Activated CD4-positive, alpha-beta T cell treated with anti-CD3 and anti-CD28 coated beads, Interleukin-2, amount 50 U/mL, for 4 hours (primary cell): ENCODE measurements around the gene TMOD2.
"Not testable (repeated sequence)": the region's sequence is repeated elsewhere in the genome, so short reads cannot be mapped to it uniquely, and the experiment has no call there.

Experiments used
- DNase-seq, 2 experiments: peaks; one replicate each; pipeline ENCODE4 v3.0.0-alpha.2; 2020

The TMOD2 gene

DNA sequence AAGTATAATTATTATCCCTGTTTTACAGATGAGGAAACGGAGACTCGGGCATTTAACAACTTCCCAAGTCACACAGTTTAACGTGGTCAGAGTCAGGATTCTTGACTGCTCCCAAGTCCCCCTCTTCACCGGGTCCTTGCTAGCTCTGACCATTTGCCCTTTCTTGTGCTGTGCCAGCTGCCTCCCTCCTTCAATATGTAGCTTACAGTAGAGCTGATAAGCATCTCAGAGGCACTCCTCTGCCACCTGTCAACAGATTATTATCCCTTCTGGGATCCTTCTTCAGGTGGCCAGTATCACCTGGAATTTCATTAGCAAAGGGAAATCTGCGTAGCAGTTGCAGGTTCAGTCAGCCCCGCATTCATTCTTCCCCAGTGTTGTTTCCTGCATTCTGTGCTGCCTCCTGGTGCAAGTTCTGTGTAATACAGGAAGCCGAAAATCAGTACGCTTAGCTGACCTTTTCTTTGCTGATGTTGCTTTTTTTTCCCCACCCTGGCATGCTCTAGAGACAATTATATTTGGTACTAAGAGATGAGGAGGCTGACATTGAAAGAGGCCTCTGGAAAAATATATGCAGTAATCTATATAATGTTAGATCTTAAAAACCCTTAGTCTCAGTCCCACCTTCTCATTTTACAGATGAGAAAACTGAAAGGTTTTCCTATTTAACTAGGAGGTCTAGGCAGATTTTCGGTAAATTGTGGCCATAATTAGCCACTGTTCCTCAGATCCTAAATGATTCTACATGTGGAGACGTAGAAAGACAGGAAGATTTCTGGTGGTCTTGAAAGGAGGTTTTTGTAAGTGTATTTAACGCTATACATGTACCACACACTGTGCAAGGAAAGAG lies 24.8 kb downstream of the TMOD2 start:
- peak; percentile 43 to 44 for DNase-seq

DNA sequence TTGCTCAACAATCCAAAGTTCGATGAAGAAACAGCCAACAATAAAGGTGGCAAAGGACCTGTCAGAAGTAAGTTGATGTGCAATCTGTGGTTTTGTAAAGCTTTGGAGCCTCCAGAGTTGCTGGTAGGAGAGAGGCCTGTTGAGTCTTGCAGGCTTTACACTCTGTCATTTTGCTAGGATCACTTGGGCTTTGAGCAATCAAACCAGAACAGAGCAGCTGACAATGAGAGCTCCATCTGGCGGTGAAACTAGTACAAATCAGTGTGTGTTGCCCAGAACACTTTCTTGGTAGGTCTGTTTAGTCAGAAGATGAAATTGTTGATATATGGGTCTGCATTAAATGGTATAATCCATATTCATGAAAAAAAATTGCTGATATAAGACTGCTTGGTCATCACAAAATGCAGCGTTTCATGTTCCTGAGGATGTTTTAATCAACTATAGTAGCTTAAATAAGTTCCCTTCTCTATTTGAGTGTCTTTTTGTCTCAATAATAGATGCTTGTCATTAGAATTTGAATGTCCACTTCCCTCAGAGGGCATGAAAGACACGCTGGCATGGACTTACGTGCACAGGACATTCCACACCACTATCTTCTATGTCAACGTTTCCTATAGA lies 25.7 kb downstream of the TMOD2 start:
- DNase-seq: peak; percentile 48 to 57

DNA sequence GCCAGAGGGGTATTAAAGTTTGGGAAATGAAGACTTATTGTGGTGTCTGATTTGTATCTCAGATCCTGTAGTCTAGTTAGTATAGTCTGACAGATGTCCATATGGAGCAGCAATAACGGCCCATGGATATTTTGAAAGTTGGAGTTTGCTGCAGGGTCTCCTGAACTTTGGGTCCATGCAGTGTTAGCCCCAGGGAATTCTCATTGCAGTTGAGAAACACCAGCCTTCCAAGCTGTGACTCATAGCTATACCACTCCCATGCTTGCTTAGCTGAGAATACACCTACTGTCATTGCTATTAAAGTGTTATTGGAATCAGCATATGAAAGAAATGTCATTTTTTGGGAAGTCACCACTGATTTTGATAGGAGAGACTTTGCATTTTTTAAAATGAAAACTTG lies 29.2 kb downstream of the TMOD2 start:
- no peak for DNase-seq

DNA sequence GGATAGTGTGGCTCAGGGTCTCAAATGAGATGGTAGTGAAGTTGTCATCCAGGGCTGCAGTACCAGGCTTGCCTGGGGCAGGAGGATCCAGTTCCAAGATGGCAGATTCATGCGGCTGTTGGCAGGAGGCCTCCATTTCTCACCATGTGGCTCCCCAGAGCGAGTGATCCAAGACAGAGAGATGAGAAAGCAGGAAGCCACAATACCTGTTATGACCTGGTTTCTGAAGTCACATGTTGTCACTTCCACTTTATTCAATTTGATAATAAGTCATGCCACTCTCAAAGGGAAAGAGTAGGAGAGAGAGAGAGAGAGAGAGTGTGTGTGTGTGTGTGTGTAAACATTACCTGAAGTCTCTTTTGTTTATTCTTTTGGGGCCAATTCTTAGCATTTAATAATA lies 30.1 kb downstream of the TMOD2 start:
- no peak for DNase-seq

DNA sequence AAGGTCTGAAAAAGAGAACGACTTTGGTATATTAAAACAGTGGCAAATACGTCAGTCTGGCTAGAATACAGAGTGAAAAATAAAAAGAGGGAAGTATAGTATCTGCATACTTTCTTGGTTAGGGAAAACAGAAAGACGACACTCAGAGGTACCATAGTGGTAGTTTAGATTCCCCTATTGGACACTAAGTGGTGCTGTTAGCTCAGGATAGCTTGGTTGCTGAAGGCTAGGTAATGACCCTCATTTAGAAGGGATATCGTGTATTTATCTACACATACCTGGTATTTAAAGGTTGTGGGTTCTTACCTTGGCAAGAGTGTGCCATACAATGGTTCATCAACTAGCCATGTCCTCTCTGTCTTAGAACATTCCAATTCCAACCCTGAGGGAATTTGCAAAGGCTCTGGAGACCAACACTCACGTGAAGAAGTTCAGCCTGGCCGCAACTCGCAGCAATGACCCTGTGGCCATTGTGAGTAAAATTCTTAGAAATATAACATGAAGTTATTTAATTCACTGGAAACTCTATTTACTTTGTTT lies 31.0 kb downstream of the TMOD2 start:
- DNase-seq: no peak

DNA sequence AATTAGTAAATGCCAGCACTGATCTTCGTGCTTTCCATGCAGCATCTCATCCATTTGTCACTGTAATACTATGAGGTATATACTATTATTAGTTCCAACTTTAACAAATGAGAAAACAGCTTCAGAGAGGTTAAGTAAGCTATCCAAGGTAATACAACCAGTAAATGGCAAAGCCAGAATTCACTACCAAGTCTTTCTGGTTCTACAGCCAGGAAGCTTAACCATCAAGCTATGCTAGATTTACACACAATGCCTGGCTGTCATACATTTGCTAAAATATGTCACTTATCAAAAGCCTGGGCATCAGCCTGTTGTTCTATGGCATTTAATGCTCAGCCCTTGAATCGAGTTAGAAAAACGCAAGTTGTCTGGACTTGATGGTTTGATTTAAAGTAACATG lies 32.6 kb downstream of the TMOD2 start:
- no peak for DNase-seq

DNA sequence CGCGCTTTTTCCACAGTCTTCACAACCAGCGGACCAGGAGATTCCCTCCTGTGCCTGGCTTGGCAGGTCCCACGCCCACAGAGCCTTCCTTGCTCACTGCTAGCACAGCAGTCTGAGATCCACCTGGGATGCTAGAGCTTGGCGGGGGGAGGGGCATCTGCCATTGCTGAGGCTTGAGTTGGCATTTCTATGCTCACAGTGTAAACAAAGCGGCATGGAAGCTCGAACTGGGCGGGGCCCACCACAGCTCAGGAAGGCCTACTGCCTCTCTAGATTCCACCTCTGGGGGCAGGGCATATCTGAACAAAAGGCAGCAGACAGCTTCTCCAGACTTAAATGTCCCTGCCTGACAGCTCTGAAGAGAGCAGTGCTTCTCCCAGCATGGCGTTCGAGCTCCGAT lies 35.7 kb downstream of the TMOD2 start:
- DNase-seq: not testable (repeated sequence)

DNA sequence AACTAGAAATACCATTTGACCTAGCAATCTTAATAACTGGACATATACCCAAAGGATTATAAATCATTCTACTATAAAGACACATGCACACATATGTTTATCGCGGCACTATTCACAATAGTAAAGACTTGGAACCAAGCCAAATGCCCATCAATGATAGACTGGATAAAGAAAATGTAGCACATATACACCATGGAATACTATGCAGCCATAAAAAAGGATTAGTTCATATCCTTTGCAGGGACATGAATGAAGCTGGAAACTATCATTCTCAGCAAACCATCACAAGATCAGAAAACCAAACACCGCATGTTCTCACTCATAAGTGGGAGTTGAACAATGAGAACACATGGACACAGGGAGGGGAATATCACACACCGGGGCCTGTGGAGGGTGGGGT lies 41.1 kb downstream of the TMOD2 start:
- not testable (repeated sequence) for DNase-seq

DNA sequence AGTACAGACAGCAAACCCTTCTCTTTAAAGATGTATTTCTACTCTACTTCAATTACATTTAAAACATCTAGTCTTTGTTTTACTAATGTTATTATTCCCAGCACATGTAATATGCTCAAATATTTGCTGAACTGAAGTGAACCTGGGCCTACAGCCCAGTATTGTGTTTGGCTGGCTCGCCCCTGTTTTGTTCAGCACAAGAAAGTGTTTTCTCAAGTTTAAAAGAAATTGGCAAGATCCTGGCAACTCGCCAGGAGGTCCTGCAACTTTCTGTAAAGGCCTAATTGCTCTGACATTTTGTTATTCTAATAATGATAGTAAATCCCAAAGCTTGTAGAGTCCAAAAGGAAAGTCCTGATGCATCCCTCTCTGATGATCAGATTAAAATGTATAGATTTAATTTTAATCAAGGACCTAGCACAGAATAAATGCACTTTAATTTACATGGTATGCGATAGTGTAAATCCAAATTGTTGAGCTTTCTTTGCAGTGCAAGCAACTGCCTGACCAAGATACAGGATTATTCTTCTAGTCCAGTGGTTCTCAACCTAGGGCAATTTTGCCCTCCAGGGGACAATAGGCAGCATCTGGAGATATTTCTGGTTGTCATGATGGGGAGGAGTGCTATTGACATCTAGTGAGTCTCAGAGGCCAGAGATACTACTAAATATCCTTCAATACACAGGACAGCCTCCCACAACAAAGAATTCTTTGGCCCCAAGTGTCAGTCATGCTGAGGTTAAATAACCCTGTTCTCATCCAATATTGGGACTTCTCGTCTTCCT lies 42.3 kb downstream of the TMOD2 start:
- no peak for DNase-seq

DNA sequence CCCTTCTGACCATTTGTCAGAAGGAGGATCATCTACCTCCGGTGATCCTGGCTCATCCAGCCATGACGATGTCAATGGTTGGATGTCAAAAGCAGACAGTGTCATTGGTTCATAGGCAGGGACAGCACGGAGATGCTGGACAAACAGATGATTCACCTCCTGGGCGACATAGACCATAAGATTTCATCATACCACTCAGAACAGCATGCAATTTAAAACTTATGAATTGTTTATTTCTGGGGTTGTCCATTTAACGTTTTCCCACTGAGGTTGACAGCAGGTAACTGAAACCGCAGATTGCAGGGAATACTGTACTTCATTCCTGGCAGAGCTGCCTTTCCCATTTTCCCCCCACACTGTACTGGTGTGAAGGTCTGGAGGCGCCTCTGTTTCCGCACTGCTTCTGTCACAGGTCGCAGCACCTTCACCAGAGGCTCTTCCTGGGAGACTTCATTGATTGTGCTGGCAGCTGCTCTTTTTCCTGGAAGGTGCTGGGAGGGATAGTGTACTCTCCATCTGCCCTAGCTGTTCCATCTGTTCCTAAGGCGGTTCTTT lies 45.5 kb downstream of the TMOD2 start:
- no peak for DNase-seq

DNA sequence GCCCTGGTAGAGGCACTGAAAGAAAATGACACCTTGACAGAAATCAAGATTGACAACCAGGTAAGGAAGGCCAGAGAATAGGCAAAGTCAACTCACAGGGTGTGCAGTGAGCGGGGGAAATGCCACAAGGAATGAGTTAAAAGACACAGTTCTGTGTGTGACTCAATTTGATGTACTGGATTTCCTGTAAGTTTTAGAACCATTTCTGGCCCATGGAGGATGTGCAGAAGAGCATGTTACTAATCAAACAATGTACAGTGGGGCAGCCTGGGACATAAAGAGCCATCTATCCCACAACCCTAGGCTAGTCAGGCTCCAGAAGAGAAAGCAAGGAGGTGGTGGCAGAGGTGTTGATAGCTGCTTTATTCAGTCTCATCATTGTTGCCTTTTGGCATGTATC lies 46.9 kb downstream of the TMOD2 start:
- DNase-seq: no peak

DNA sequence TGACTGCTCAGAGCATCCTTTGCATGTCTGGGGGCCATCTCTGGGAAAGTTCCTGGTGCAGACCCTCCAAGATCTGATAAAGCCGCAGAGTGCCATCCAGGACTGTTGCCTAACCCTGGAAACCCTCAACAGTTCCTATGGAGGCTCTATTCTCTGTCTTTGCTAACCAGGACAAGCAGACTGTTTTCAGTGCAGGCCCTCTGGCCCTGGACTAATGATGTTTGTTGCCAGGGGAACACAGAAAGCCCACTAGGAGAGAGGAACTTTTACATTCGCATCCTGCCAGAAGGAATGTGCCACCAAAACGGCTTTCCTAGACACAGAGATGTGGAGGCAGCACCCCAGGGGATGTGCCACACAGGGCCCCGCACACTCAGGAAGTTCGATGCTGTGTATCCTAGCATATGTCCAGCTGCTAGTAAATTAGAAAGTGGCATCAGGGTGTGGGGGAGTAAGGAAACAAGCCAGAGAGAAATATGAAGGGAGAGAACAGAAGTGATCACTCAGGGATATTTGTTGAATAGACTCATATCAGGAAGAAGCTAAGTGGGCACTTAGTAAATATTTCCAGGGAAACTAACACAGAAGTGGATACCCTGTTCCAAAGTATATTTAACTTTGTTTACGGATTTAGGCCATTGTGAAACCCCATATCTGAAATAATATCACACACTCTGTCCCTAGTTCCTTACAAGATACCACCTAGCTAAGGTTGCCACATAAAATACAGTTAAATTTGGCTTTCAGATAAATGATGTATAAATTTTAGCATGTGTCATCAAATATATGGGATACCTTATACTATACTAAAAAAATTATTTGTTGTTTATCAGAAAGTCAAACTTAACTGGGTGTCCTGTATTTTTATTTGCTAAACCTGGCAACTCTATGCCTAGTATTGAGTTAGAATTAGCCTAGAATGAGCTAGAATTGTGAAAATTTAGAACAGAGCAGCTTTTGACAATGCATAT lies 48.2 kb downstream of the TMOD2 start:
- no peak for DNase-seq

DNA sequence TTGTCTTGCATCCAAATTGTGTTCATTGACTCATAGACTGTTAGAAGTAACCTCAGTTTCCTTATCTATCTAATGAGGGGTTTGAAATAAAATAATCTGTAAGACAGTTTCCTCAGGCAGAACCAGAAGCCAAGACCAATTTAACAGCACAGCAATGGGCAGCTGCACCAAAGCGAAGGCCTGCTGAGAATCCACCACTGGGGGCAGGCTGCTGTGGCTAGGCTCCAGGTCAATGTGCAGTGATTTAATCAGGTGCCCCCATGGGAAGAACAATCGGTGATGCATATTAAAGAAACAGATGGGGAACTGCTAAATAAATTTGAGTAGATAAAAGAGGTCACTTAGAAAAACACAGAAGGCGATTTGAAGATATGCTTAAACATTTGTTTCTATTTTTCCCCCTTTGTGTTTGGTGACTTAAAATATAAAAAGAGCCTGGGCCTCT lies 50.0 kb downstream of the TMOD2 start:
- DNase-seq: no peak

DNA sequence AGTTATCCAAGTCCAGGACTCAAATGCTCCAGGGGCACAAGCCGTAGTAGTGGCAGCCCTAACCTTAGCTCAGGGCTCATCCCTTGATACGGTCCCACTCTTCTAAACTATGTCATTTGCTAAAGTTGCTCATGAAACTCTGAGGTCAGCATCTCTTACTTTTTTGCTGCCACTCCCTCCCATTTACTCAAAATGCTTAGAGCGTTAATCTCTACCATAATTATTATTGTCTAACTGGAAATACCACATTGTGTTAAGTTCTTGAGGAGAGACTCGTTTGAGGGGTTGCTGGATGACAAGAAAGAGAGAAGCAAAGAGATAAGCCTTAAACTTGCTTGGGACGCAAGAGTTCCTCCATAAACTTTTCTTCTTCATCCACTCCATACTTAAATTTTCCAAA lies 51.2 kb downstream of the TMOD2 start:
- no peak for DNase-seq

DNA sequence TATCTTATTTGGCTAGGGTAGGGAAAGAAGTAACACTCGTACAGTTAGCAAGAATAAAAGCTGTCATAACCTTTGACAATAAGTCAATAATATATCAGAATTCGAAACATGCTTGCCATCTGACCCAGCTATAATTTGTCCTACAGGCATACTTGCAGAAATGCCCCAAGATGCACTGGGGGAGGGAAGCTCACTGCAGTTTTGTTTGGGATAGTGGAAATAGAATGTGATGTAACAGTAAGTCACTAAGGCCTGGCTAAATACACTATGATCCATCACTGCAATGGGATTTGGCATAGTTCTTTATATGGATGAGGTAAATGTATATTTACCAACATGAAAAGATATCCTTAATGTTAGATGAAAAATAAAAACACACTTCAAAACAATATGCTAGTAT lies 52.6 kb downstream of the TMOD2 start:
- no peak for DNase-seq

DNA sequence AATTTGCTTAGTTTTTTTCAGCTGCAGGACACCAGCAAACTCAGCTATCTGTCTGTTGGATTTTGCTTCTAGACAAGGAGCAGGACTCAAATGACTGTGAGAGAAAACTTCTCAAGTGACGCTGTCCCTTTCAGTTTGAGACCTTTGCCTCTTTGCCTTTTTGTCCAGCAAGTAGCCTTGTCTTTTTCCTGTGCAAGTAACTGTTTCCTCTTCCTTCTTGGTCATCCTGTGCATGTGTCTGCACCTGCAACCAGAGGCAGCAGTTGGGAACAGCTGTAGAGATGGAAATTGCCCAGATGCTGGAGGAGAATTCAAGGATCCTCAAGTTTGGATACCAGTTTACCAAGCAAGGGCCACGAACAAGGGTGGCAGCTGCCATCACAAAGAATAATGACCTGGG lies 54.7 kb downstream of the TMOD2 start:
- DNase-seq: no peak

DNA sequence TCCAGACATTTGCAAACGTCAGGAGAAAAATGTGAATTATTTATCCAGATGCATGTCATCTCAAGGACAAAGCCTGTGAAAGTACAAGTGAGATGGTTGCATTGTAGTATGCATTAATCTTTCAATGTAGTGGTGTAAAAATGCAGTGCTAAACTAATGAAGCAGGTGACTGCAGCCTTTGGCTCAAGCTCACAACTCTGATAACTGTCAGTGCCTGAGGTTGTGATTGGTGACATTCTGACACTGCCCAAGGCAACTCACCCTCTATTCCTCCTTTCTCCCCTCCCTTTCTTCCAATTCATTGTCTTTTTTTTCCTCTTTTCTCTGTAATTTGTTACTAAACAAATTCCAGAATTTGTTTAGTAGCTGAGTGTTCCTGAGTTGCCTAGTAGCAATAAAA lies 58.1 kb downstream of the TMOD2 start:
- DNase-seq: no peak

DNA sequence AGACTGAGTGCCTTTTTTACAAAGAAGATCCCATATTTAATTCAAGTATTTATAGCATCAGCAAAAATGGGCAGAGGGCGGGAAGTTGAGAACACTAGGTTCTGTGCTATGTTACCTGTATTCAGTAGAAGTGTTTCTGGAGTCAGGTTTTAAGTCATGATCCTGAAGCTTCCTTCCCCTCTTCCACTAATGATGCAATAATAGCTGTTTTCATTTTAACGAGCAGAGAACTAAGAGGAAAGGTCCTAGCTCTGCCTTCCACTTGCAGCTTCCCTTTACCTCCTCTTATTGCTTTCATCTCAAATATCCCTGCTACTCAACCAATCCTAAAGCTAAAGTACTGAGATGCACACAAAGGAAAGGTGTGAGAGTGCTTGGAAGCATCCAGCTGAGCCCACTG lies 61.2 kb downstream of the TMOD2 start:
- no peak for DNase-seq

DNA sequence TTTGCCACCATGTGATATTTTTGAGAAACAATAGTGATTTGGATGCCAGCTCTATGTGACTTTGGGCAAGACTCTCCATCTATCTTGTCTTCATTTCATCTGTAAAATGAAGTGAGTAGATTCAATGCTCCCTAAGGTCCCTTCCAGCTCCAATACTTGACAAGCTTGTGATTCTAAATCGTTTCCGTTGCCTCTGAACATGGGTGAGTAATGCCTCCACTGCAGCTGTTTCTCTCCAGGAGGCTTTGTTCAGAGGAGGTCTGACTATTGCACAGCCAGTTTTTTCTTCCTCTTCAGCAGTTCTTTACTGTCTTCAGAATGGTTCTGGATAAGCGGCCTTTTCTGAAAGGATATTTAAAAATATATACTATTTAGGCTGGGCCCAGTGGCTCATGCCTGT lies 63.2 kb downstream of the TMOD2 start:
- no peak for DNase-seq

DNA sequence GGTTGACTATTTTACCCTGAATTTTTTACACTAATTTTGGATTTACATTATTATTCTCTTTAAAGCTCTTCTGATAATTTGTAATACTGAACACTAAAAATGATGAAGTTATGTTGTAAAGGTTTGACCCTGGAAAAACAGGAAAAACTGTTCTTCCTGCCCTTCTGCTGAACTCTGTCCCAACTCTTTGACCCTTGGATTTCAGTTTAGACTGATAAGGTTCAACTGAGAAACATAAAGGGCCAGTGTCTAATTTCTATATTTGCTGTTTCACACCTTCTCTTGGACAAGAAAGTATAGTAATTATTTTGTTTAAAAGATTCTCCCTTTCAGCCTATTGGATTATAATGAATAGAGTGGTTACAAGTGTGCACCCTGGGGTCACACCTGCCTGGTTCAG lies 65.2 kb downstream of the TMOD2 start:
- DNase-seq: no peak

DNA sequence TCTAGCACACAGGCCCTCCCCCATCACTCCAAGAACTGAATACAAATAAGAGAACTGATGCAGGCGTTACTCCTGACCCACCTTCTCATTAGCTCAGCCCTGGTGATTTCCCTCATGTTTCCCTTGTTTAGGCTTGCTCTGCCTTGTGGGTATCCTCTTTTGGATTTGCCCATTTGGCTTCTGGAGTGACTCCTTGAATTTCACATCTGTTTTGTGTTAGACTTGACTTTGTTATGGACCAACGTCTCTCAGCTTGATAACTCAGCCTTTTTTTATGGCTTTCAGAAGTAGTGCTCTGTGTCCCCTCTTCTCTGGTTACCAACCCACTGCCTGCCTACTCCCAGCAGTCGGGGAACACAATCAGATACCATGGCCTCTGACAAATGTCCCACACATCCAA lies 66.8 kb downstream of the TMOD2 start:
- DNase-seq: no peak

DNA sequence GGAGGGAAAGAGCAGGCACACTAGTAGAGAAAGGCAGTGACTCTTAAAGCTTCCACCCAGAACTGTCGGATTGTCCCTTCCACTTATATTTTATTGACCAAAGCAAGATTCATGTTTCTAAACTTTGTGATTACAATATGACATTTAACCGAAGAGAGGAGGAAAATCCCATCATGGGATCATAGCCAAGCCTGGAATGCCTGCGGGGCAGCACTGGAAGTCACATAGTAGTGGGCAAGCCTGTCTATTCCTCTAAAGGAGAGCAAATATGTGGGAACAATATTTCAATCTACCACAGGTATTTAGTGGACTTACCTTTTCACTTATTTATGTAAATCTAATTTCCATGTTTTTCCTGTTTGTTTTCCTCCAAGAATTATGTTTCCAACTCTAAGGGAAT lies 74.3 kb downstream of the TMOD2 start:
- no peak for DNase-seq
